Activated T-cell treated with anti-CD3 and anti-CD28 coated beads, Interleukin-2, amount 50 U/mL, for 72 hours (primary cell): Measurements from ENCODE around the gene WBP1L. TPM values are rescaled to one million over a fixed set of nuclear protein-coding genes. Genes with fewer than 3 reads are reported as not detected.
"Not testable (repeated sequence)": the region's sequence is repeated elsewhere in the genome, so short reads cannot be mapped to it uniquely, and the experiment has no call there.

Experiments used
- ATAC-seq, 2 donors: fragments of 150-1000 bp; cut with Tn5 transposase; replicated peaks in 1 of 2; 2 replicates each; pipeline ENCODE4 v1.10.0; 2021; ENCODE audit warnings: moderate library complexity in 2 of 2, mild to moderate bottlenecking in 1 of 2
- DNase-seq, 2 donors: peaks; one replicate each; pipeline ENCODE4 v3.0.0; 2021 to 2022; ENCODE audit warnings: mixed read lengths in 1 of 2
- H3K27ac Mint-ChIP-seq: one replicate; pipeline ENCODE4 v1.8.0; 2022; ENCODE audit warnings: mild to moderate bottlenecking, moderate library complexity, mixed read lengths
- H3K27me3 Mint-ChIP-seq: one replicate; pipeline ENCODE4 v1.8.0; 2022; ENCODE audit warnings: low read depth, mixed read lengths
- H3K36me3 Mint-ChIP-seq, 2 donors: one replicate each; pipeline ENCODE4 v1.8.0; 2022; ENCODE audit warnings: mixed read lengths in 2 of 2, mild to moderate bottlenecking in 1 of 2; ENCODE audit not compliant: insufficient read depth in 2 of 2
- H3K4me1 Mint-ChIP-seq: one replicate; pipeline ENCODE4 v1.8.0; 2022; ENCODE audit warnings: low read depth, mixed read lengths
- H3K4me3 Mint-ChIP-seq, 2 donors: one replicate each; pipeline ENCODE4 v1.8.0; 2022; ENCODE audit warnings: mild to moderate bottlenecking in 2 of 2, mixed read lengths in 2 of 2, moderate library complexity in 2 of 2
- H3K9me3 Mint-ChIP-seq, 2 donors: one replicate each; pipeline ENCODE4 v1.8.0; 2022; ENCODE audit warnings: mixed read lengths in 2 of 2
- total RNA-seq, 2 donors: library from RNA; stranded (reverse); gene quantifications; one replicate each; pipeline ENCODE4 v1.2.3, GENCODE V29; 2022

WBP1L gene
- total RNA-seq, 2 donors from 2014 or later: 19.6 to 20.1 TPM

- Mint-ChIP-seq H3K27ac (no peak overlapping the region), H3K27me3 (no peaks in the 10 kb centered on the region), H3K9me3 (peaks cover 0 to 3% of the 10 kb centered on the region in 2 donors), H3K36me3 (peaks cover 0 to 2% of the 10 kb centered on the region in 2 donors), H3K4me3 (no peak overlapping the region), H3K4me1 (no peaks in the 10 kb centered on the region)
- peak; percentile 81 for DNase-seq
- peak; percentile 96 to 98 for ATAC-seq
These were observed 91.3 kb downstream of the WBP1L start for GRCh38 chr10:102835007-102835482.

GRCh38 chr10:102837230-102837721 is 93.5 kb downstream of the WBP1L start, which contains the start of gene CYP17A1:
TSS of gene CYP17A1 (minus strand) at chr10:102837413. CDS start at chr10:102837361, 52 bp downstream.
- H3K27ac Mint-ChIP-seq: no peak within 1 kb of the TSS
- no peak for DNase-seq
- no peaks in the 10 kb centered on the region for H3K27me3 Mint-ChIP-seq
- H3K9me3 Mint-ChIP-seq: peaks cover 0 to 3% of the 10 kb centered on the region in 2 donors
- no peak within 1 kb of the TSS for H3K4me3 Mint-ChIP-seq
- ATAC-seq: no peak
- H3K4me1 Mint-ChIP-seq: no peaks in the 10 kb centered on the region
- peaks cover 0 to 2% of the 10 kb centered on the region in 2 donors for H3K36me3 Mint-ChIP-seq

GRCh38 chr10:102838276-102838927 is 94.7 kb downstream of the WBP1L start:
- H3K27ac Mint-ChIP-seq, DNase-seq, H3K27me3 Mint-ChIP-seq, ATAC-seq, H3K9me3 Mint-ChIP-seq, H3K4me1 Mint-ChIP-seq, H3K36me3 Mint-ChIP-seq, H3K4me3 Mint-ChIP-seq: not testable (repeated sequence)

GRCh38 chr10:102841827-102842345 is 98.1 kb downstream of the WBP1L start:
- Mint-ChIP-seq H3K4me3 (no peak overlapping the region), H3K27me3 (peaks cover 7% of the 10 kb centered on the region), H3K9me3 (peaks cover 0 to 3% of the 10 kb centered on the region in 2 donors), H3K36me3 (peaks cover 0 to 2% of the 10 kb centered on the region in 2 donors), H3K27ac (no peak overlapping the region), H3K4me1 (no peaks in the 10 kb centered on the region)
- DNase-seq (no peak), ATAC-seq (no peak)

GRCh38 chr10:102843139-102843538 is 99.4 kb downstream of the WBP1L start:
- H3K27me3 Mint-ChIP-seq, H3K4me3 Mint-ChIP-seq, ATAC-seq, H3K27ac Mint-ChIP-seq, H3K9me3 Mint-ChIP-seq, H3K4me1 Mint-ChIP-seq, DNase-seq, H3K36me3 Mint-ChIP-seq: not testable (repeated sequence)

GRCh38 chr10:102844190-102844776 is 100.5 kb downstream of the WBP1L start:
- not testable (repeated sequence) for H3K4me1 Mint-ChIP-seq, DNase-seq, H3K9me3 Mint-ChIP-seq, H3K36me3 Mint-ChIP-seq, ATAC-seq, H3K4me3 Mint-ChIP-seq, H3K27me3 Mint-ChIP-seq, H3K27ac Mint-ChIP-seq

- no peaks in the 10 kb centered on the region for H3K9me3 Mint-ChIP-seq
- H3K27me3 Mint-ChIP-seq: peaks cover 7% of the 10 kb centered on the region
- H3K36me3 Mint-ChIP-seq: no peaks in the 10 kb centered on the region
- no peak overlapping the region for H3K4me3 Mint-ChIP-seq
- no peaks in the 10 kb centered on the region for H3K4me1 Mint-ChIP-seq
- H3K27ac Mint-ChIP-seq: no peak overlapping the region
- no peak for ATAC-seq
- no peak for DNase-seq
These were observed 101.7 kb downstream of the WBP1L start for GRCh38 chr10:102845352-102845902.

GRCh38 chr10:102850025-102850518 is 106.3 kb downstream of the WBP1L start:
- H3K27ac Mint-ChIP-seq: no peak overlapping the region
- H3K4me1 Mint-ChIP-seq: peaks cover 7% of the 10 kb centered on the region
- no peaks in the 10 kb centered on the region for H3K27me3 Mint-ChIP-seq
- no peaks in the 10 kb centered on the region for H3K9me3 Mint-ChIP-seq
- ATAC-seq (no peak), DNase-seq (no peak)
- no peaks in the 10 kb centered on the region for H3K36me3 Mint-ChIP-seq
- H3K4me3 Mint-ChIP-seq: no peak overlapping the region

GRCh38 chr10:102853237-102853636 is 109.5 kb downstream of the WBP1L start:
- not testable (repeated sequence) for H3K27ac Mint-ChIP-seq, H3K27me3 Mint-ChIP-seq, ATAC-seq, DNase-seq, H3K9me3 Mint-ChIP-seq, H3K4me3 Mint-ChIP-seq, H3K36me3 Mint-ChIP-seq
- H3K4me1 Mint-ChIP-seq: peaks cover 28% of the 10 kb centered on the region

GRCh38 chr10:102855731-102856436 is 112.1 kb downstream of the WBP1L start:
- H3K27ac Mint-ChIP-seq, H3K27me3 Mint-ChIP-seq, ATAC-seq, H3K36me3 Mint-ChIP-seq, DNase-seq, H3K9me3 Mint-ChIP-seq: not testable (repeated sequence)
- H3K4me1 Mint-ChIP-seq: peaks cover 28% of the 10 kb centered on the region
- peak overlapping the region; percentile 37 to 59 for H3K4me3 Mint-ChIP-seq

- Mint-ChIP-seq H3K4me3 (no peak overlapping the region), H3K4me1 (peaks cover 28% of the 10 kb centered on the region), H3K36me3 (no peaks in the 10 kb centered on the region), H3K27ac (peak overlapping the region; percentile 44), H3K27me3 (no peaks in the 10 kb centered on the region), H3K9me3 (no peaks in the 10 kb centered on the region)
- DNase-seq: no peak
- ATAC-seq: no peak
These were observed 113.1 kb downstream of the WBP1L start for GRCh38 chr10:102856758-102857424.

- H3K9me3 Mint-ChIP-seq: no peaks in the 10 kb centered on the region
- H3K4me1 Mint-ChIP-seq: peaks cover 23% of the 10 kb centered on the region
- no peak overlapping the region for H3K4me3 Mint-ChIP-seq
- no peak for DNase-seq
- H3K27ac Mint-ChIP-seq: no peak overlapping the region
- H3K27me3 Mint-ChIP-seq: no peaks in the 10 kb centered on the region
- H3K36me3 Mint-ChIP-seq: peaks cover 0 to 5% of the 10 kb centered on the region in 2 donors
- ATAC-seq: no peak
These were observed 116.2 kb downstream of the WBP1L start for GRCh38 chr10:102859911-102860310.
